ENCODE data around the gene CAMK2G. TPM values are rescaled to one million over a fixed set of nuclear protein-coding genes. Genes with fewer than 3 reads are reported as not detected.
"Not testable (repeated sequence)": the region's sequence is repeated elsewhere in the genome, so short reads cannot be mapped to it uniquely, and the experiment has no call there.

CAMK2G gene
- total and polyA plus RNA-seq, 5 donors from 2014 or later, result 4.3 to 58.8 (median 4.9) TPM

DNA sequence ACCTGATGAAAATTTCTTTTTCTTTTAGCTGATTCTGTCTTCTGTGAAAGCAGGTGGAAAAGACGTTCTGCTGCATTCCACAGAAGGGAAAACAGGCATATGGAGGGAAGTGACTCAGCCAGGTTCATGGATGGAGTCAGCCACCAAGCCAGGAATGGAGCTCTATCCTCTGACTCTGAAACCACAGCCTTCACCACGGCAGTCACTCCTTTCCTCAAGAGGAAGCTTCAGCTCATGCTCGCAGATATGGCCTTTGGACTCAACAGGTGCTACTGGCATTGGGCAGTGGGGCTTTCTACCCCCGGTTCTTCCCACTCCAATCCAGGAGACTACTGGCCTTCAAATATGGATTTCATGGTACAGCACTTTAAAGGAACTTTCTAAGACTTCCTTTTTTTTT lies 25.1 kb upstream of the CAMK2G start:
- H3K27ac ChIP-seq (ENCODE audit: insufficient read depth, low read length, poor library complexity, severe bottlenecking), result no peak overlapping the region
- no peak for ATAC-seq (ENCODE audit: low read depth in 2 of 2)
- H3K4me3 Mint-ChIP-seq, result no peak overlapping the region
- peaks cover 0 to 3% (median 0%) of the 10 kb centered on the region in 4 donors for H3K4me1 Mint-ChIP-seq
- H3K27ac Mint-ChIP-seq, result no peak overlapping the region
- H3K36me3 ChIP-seq (ENCODE audit: control insufficient read depth, insufficient read depth, low read length), result no peaks in the 10 kb centered on the region
- no peaks in the 10 kb centered on the region for H3K27me3 ChIP-seq (ENCODE audit: control insufficient read depth, insufficient read depth, low read length)
- DNase-seq, result no peak
- H3K36me3 Mint-ChIP-seq, result peaks cover 5% of the 10 kb centered on the region
- no peaks in the 10 kb centered on the region for H3K4me1 ChIP-seq (ENCODE audit: control insufficient read depth, insufficient read depth, low read length, poor library complexity, severe bottlenecking)
- H3K4me3 ChIP-seq (ENCODE audit: low read depth, low read length), result no peak overlapping the region
- no peaks in the 10 kb centered on the region for H3K9me3 ChIP-seq (ENCODE audit: control insufficient read depth in 2 of 2, low read length in 2 of 2)
- H3K9me3 Mint-ChIP-seq, result no peaks in the 10 kb centered on the region
- H3K27me3 Mint-ChIP-seq, result peaks cover 32% of the 10 kb centered on the region

DNA sequence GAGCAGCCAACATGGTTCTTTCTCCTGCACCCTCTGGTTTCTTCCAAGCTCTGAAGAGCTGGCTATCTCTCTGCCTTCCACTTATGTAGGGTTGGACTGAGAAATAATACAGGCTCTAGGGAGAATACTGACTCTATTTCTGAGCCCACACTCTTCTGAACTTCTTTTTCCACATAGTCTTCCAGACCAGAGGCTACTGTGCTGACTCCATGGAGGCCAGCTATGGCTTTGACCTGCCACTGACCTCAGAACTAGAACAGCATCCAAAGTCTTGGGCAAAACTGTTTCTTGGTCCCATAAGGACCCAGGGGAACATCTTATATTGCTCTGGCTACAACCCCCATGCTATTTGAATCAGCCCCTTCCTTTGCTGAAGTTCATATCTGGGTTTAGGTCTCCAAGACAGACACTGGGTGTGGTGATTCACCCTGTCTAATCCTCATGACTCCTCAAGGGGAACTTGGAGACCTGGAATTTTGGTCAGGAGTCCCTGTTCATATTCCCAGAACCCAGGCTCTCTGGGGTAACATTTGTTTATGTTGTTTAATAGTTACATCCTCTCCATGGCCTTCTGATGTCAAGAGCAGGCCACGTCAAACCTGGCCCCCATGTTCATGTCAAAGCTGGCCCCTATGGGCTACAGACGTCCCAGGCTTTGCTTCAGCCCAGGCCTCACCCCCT lies 24.5 kb upstream of the CAMK2G start:
- Histone ChIP-seq H3K36me3 (ENCODE audit: control insufficient read depth, insufficient read depth, low read length) (no peaks in the 10 kb centered on the region), H3K4me1 (ENCODE audit: control insufficient read depth, insufficient read depth, low read length, poor library complexity, severe bottlenecking) (no peaks in the 10 kb centered on the region), H3K27me3 (ENCODE audit: control insufficient read depth, insufficient read depth, low read length) (no peaks in the 10 kb centered on the region), H3K4me3 (ENCODE audit: low read depth, low read length) (no peak overlapping the region), H3K27ac (ENCODE audit: insufficient read depth, low read length, poor library complexity, severe bottlenecking) (no peak overlapping the region), H3K9me3 (ENCODE audit: control insufficient read depth in 2 of 2, low read length in 2 of 2) (no peaks in the 10 kb centered on the region)
- H3K4me1 Mint-ChIP-seq, result peaks cover 0 to 3% (median 0%) of the 10 kb centered on the region in 4 donors
- no peak for ATAC-seq (ENCODE audit: low read depth in 2 of 2)
- H3K27me3 Mint-ChIP-seq, result peaks cover 34% of the 10 kb centered on the region
- H3K36me3 Mint-ChIP-seq, result peaks cover 5% of the 10 kb centered on the region
- H3K4me3 Mint-ChIP-seq, result no peak overlapping the region
- DNase-seq, result no peak
- peak overlapping the region in 1 of 3 donors; percentile 8 for H3K27ac Mint-ChIP-seq
- no peaks in the 10 kb centered on the region for H3K9me3 Mint-ChIP-seq

DNA sequence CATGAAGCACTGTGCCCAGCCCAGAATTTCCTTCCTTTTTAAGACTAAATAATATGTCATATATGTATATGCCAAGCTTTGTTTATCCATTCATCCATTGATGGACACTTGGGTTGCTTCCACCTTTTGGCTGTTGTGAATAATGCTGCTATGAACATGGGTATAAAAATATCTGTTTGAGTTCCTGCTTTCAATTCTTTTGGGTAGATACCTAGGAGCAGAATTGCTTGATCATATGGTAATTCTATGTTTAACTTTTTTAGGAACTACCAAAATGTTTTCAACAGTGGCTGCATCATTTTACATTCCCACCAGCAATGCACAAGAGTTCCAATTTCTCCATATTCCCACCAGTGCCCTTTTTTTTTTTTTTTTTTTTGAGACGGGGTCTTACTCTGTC lies 23.3 kb upstream of the CAMK2G start:
- Mint-ChIP-seq H3K4me1 (peaks cover 0 to 3% (median 0%) of the 10 kb centered on the region in 4 donors), H3K4me3 (no peak overlapping the region), H3K9me3 (peaks cover 0 to under 1% (median 0%) of the 10 kb centered on the region in 7 donors), H3K36me3 (peaks cover 5% of the 10 kb centered on the region), H3K27ac (no peak overlapping the region), H3K27me3 (peaks cover 27% of the 10 kb centered on the region)
- DNase-seq (no peak), ATAC-seq (ENCODE audit: low read depth in 2 of 2) (no peak)
- no peak overlapping the region for H3K27ac ChIP-seq (ENCODE audit: insufficient read depth, low read length, poor library complexity, severe bottlenecking)
- no peaks in the 10 kb centered on the region for H3K9me3 ChIP-seq (ENCODE audit: control insufficient read depth in 2 of 2, low read length in 2 of 2)
- no peaks in the 10 kb centered on the region for H3K4me1 ChIP-seq (ENCODE audit: control insufficient read depth, insufficient read depth, low read length, poor library complexity, severe bottlenecking)
- H3K27me3 ChIP-seq (ENCODE audit: control insufficient read depth, insufficient read depth, low read length), result no peaks in the 10 kb centered on the region
- no peaks in the 10 kb centered on the region for H3K36me3 ChIP-seq (ENCODE audit: control insufficient read depth, insufficient read depth, low read length)
- H3K4me3 ChIP-seq (ENCODE audit: low read depth, low read length), result no peak overlapping the region

DNA sequence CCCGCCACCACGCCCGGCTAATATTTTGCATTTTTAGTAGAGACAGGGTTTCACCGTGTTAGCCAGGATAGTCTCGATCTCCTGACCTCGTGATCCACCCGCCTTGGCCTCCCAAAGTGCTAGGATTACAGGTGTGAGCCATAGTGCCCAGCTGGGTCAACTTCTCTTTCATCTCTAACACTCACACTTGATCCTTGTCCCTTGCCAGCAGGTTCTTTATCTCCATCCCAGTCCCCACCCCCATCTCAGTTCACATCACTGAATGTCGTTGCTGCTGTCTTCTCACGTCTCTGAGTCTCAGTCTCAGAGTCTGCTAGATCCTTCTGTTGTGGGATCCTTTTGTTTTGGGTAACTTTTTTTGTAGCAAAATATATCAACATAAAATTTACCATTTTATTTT lies 21.0 kb upstream of the CAMK2G start:
- H3K4me3 Mint-ChIP-seq; H3K9me3 Mint-ChIP-seq; H3K36me3 Mint-ChIP-seq; H3K4me3 ChIP-seq (ENCODE audit: low read depth, low read length); H3K27ac ChIP-seq (ENCODE audit: insufficient read depth, low read length, poor library complexity, severe bottlenecking); H3K27ac Mint-ChIP-seq; H3K27me3 ChIP-seq (ENCODE audit: control insufficient read depth, insufficient read depth, low read length); H3K36me3 ChIP-seq (ENCODE audit: control insufficient read depth, insufficient read depth, low read length); H3K4me1 Mint-ChIP-seq; ATAC-seq (ENCODE audit: low read depth in 2 of 2); H3K4me1 ChIP-seq (ENCODE audit: control insufficient read depth, insufficient read depth, low read length, poor library complexity, severe bottlenecking); DNase-seq; H3K9me3 ChIP-seq (ENCODE audit: control insufficient read depth in 2 of 2, low read length in 2 of 2): not testable (repeated sequence)
- peaks cover 22% of the 10 kb centered on the region for H3K27me3 Mint-ChIP-seq

DNA sequence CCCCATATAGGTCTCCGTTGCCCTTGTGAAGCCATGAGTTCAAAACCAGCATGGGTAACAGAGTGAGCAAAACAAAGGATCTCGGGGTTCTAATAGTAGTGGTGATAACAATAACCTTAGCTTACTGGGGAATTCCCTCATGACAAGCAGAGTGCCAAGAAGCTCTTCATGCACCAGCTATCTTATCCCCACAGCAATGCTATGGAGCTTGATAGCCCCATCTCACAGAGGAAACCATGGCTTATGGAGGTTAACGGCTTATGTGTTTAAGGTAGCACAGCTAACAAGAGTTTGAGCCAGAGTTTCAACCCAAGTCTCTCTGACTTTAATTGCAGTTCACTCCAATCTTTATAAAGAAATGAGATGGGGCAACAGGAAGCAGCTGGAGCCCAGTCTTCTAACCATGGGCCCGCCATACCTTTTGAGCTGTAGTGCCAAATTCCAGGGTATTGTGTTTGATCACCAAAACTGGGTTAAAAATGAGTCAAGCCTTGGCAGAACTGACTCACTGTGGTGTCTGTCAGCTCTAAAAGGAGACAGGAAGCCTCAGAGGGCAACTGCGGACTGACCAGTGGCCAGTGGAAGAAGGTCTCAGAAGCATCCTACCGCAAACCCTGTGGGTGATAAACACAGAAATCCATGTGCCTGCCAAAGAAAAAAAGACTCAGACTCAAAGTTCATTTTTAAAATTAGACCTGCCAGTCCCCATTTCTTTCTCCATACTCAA lies 20.1 kb upstream of the CAMK2G start:
- Histone ChIP-seq H3K27ac (ENCODE audit: insufficient read depth, low read length, poor library complexity, severe bottlenecking) (no peak overlapping the region), H3K4me1 (ENCODE audit: control insufficient read depth, insufficient read depth, low read length, poor library complexity, severe bottlenecking) (no peaks in the 10 kb centered on the region), H3K36me3 (ENCODE audit: control insufficient read depth, insufficient read depth, low read length) (no peaks in the 10 kb centered on the region), H3K4me3 (ENCODE audit: low read depth, low read length) (no peak overlapping the region), H3K9me3 (ENCODE audit: control insufficient read depth in 2 of 2, low read length in 2 of 2) (no peaks in the 10 kb centered on the region), H3K27me3 (ENCODE audit: control insufficient read depth, insufficient read depth, low read length) (no peaks in the 10 kb centered on the region)
- ATAC-seq (ENCODE audit: low read depth in 2 of 2) (peak in 1 of 2 donors; percentile 28), DNase-seq (no peak)
- H3K9me3 Mint-ChIP-seq, result peaks cover 0 to 1% (median 0%) of the 10 kb centered on the region in 7 donors
- H3K27me3 Mint-ChIP-seq, result peaks cover 18% of the 10 kb centered on the region
- H3K27ac Mint-ChIP-seq, result no peak overlapping the region
- no peaks in the 10 kb centered on the region for H3K36me3 Mint-ChIP-seq
- no peaks in the 10 kb centered on the region for H3K4me1 Mint-ChIP-seq
- H3K4me3 Mint-ChIP-seq, result no peak overlapping the region

DNA sequence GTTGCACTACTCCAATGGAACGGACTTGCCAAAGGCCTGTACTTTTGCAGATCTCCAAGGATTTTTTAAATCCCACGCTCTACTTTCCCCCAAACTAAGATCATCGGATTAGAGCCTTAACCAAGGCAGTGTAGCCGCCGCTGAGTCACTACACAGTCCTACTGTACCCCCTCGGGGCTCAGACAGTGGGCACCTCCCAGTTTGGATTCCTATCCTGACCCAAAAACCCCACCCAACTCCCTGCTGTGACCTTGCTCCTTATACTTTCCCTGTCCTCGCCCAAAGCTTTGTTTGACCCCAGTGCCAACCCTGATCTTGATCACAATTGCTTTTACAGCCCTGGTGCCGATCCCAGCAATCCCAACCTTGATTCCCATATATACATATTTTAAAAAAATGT lies 19.1 kb upstream of the CAMK2G start:
- Histone ChIP-seq H3K27me3 (ENCODE audit: control insufficient read depth, insufficient read depth, low read length) (no peaks in the 10 kb centered on the region), H3K27ac (ENCODE audit: insufficient read depth, low read length, poor library complexity, severe bottlenecking) (no peak overlapping the region), H3K36me3 (ENCODE audit: control insufficient read depth, insufficient read depth, low read length) (no peaks in the 10 kb centered on the region), H3K4me3 (ENCODE audit: low read depth, low read length) (no peak overlapping the region), H3K4me1 (ENCODE audit: control insufficient read depth, insufficient read depth, low read length, poor library complexity, severe bottlenecking) (no peaks in the 10 kb centered on the region), H3K9me3 (ENCODE audit: control insufficient read depth in 2 of 2, low read length in 2 of 2) (no peaks in the 10 kb centered on the region)
- no peak overlapping the region for H3K4me3 Mint-ChIP-seq
- ATAC-seq (ENCODE audit: low read depth in 2 of 2) (no peak), DNase-seq (no peak)
- peak overlapping the region in 1 of 3 donors; percentile 24 for H3K27ac Mint-ChIP-seq
- H3K4me1 Mint-ChIP-seq, result no peaks in the 10 kb centered on the region
- H3K9me3 Mint-ChIP-seq, result peaks cover 0 to 1% (median 0%) of the 10 kb centered on the region in 7 donors
- no peaks in the 10 kb centered on the region for H3K36me3 Mint-ChIP-seq
- H3K27me3 Mint-ChIP-seq, result peaks cover 18% of the 10 kb centered on the region

GRCh38 chr10:73892310-73893030 lies 18.1 kb upstream of the CAMK2G start:
- no peaks in the 10 kb centered on the region for H3K36me3 ChIP-seq (ENCODE audit: control insufficient read depth, insufficient read depth, low read length)
- ATAC-seq (ENCODE audit: low read depth in 2 of 2) (no peak), DNase-seq (no peak)
- Mint-ChIP-seq H3K4me3 (no peak overlapping the region), H3K27me3 (peaks cover 14% of the 10 kb centered on the region), H3K9me3 (peaks cover 0 to 1% (median 0%) of the 10 kb centered on the region in 7 donors), H3K4me1 (no peaks in the 10 kb centered on the region), H3K27ac (no peak overlapping the region), H3K36me3 (no peaks in the 10 kb centered on the region)
- H3K4me1 ChIP-seq (ENCODE audit: control insufficient read depth, insufficient read depth, low read length, poor library complexity, severe bottlenecking), result no peaks in the 10 kb centered on the region
- H3K27me3 ChIP-seq (ENCODE audit: control insufficient read depth, insufficient read depth, low read length), result no peaks in the 10 kb centered on the region
- H3K9me3 ChIP-seq (ENCODE audit: control insufficient read depth in 2 of 2, low read length in 2 of 2), result no peaks in the 10 kb centered on the region
- no peak overlapping the region for H3K4me3 ChIP-seq (ENCODE audit: low read depth, low read length)
- H3K27ac ChIP-seq (ENCODE audit: insufficient read depth, low read length, poor library complexity, severe bottlenecking), result no peak overlapping the region

Data from CD4-positive, CD25-positive, alpha-beta regulatory T cell (primary cell).